HG03196 (cell line): Measurements from ENCODE around the gene PREB.
"Not testable (repeated sequence)": the region's sequence is repeated elsewhere in the genome, so short reads cannot be mapped to it uniquely, and the experiment has no call there.

Experiments
- ATAC-seq: cut with Tn5 transposase; IDR thresholded peaks from one replicate; pipeline ENCODE4 v1.9.1; 2021; ENCODE audit not compliant: unreplicated experiment

The PREB gene, protein sequence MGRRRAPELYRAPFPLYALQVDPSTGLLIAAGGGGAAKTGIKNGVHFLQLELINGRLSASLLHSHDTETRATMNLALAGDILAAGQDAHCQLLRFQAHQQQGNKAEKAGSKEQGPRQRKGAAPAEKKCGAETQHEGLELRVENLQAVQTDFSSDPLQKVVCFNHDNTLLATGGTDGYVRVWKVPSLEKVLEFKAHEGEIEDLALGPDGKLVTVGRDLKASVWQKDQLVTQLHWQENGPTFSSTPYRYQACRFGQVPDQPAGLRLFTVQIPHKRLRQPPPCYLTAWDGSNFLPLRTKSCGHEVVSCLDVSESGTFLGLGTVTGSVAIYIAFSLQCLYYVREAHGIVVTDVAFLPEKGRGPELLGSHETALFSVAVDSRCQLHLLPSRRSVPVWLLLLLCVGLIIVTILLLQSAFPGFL

DNA sequence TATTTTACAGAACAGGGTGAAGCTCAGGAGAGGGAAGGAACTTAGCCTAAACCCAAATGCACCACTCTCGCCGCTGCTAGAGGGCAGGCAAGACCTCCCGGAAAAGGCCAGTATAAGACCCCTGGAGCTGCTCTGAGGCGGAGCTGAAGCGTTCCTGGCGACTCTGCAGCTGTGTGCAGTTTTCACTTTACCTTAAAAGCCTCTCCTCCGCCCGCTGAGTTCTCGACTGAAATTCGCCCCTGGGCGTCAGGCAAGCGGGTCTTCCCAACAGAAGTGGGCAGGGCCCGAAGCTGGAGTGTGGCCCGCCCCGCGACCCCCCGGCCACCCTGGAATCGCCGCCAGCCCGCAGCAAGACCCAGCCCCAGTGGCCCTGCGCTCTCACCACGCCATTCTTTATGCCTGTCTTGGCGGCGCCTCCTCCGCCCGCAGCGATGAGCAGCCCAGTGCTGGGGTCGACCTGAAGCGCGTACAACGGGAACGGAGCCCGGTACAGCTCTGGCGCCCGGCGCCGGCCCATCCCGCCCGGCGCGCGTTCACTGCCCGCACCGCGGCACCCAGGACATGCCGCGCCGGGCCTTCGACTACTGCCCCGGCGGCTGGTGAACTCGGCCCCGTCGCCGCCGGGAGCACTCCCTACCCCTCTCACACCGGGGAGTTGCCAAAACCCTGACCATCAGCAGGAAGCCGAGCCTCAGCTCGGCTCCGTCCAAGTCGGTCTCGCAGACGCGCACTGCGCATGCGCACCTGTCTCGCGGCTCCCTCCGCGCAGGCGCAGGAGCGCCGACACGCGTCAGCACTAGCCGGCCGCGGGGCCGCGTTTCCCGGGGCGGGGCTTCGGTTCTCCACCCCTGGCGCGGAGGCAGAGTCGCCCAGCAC lies at the start of gene PREB:
TSS of gene PREB (minus strand) at position 732 of the 876 bp plus-strand sequence. CDS start at position 517, 215 bp downstream.
- peak; percentile 73 for ATAC-seq

DNA sequence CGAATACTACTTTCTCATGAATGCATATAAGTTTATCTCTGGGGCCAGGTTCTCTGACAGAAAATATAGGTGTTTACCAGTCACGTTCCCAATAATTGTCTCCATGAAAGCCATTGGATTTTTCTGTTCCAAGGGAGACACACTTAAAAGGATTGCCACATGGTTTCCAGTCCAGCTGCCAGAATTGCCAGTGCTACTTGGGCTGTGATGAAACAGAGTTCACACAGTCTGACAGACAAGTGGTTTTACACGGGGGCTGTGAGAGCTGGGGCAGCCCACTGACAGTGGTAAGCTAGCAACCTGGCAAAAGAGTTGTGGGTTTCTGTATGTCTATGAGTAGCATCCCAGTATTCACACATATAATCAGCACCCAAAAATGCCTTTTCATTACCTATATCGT lies 49.7 kb upstream of the PREB start:
- no peak for ATAC-seq

DNA sequence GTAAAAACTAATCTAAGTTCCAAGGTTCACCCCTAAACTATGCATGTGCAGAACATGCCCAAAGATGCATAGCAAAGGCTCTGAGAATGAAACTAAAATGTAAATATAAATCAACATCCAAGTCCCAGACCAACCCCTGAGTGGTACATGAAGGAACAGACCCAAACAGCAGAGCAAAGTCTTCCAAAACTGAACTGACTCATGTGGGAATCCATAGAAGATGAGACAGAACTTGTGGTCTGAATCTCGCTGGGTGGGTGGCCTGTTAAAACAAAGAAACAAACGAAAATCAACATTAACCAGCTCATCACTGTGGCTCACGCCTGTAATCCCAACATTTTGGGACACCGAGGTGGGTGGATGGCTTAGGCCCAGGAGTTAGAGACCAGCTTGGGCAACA lies 47.9 kb upstream of the PREB start:
- ATAC-seq = no peak

DNA sequence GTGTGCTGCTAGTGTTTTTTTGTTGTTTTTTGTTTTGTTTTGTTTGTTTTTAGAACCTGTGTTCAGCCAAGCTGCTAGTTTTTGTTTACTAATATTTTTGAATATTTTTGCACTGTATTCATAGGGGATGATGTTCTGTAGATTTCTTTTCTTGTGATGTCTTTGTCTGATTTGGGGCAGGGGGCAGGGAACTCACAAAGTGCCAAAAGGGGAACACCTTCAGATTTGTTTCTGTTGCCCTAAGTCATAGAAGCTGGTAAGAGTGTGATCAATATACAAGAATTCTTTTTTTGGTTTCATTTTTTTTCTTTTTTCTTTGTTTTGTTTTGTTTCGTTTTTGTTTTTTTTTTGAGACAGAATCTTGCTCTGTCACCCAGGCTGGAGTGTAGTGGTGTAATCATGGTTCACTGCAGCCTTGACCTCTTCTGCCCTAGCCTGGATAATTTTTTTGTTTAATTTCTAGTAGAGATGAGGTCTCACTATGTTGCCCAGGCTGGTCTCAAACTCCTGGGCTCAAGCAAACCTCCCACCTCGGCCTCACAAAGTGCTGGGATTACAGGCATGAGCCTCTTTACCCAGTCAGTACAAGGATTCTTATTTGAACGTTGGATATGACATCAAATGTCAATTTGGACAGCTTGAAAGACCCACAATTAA lies 45.0 kb upstream of the PREB start:
- no peak for ATAC-seq

DNA sequence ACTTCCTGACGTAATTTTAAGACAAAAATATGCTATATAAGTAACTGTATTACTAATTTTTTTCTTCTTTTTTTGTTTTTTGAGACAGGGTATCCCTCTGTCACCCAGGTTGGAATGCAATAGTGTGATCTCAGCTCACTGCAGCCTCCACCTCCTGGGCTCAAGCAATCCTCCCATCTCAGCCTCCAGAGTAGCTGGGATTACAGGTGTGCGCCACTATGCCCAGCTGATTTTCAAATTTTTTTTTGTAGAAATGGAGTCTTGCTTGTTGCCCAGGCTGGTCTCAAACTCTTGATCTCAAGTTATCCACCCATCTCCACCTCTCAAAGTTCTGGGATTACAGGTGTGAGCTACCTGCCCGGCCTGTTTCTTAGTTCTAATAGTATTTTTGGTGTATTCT lies 44.0 kb upstream of the PREB start:
- no peak for ATAC-seq

DNA sequence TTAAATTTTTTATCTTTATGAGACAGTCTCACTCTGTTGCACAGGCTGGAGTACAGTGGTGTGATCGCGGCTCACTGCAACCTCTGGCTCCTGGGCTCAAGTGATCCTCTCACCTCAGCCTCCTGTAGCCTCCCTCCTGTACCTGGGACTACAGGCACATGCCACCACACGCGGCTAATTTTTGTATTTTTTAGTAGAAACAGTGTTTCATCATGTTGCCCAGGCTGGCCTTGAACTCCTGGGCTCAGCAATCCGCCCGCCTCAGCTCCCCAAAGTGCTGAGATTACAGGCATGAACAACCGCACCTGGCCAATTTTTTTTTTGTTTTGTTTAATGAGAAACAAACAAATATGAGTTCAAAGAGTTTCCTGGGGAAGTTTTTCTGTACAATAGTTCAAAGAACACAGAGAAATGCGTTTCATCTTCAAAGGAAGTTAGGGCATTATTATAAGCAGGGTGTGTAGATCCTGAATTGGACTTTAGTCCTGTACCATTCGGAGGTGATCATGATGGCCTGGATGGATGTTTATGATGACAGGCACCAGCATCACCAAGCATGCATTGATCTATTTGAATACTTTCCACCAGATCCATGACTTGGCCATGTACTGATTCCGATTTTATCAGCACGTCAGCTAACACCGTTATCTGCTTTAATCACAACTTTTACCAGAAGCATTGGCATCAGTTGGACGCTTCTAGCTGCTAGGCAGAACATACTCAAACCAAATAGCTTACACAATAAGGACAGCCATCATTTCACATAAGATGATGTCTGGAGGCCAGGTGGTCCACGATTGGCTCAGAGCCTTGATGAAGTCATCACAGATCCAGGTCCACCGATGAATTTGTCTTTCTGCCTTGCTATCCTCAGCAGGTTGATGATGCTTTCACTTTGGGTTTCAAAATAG lies 43.3 kb upstream of the PREB start:
- ATAC-seq = no peak

DNA sequence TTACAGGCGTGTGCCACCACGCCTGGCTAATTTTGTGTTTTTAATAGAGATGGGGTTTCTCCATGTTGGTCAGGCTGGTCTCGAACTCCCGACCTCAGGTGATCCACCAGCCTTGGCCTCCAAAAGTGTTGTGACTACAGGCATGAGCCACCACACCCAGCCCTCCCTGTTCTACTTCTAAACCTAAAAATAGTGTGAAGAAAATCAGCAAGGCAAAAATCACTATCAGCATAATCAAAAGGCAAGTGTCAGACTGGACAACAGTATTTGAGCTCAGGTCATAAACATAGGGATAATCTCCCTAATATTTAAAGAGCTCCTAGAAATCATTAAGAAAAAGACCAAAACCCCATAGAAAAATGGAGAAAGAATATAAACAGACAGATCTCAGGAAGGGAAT lies 41.3 kb upstream of the PREB start:
- ATAC-seq = not testable (repeated sequence)

DNA sequence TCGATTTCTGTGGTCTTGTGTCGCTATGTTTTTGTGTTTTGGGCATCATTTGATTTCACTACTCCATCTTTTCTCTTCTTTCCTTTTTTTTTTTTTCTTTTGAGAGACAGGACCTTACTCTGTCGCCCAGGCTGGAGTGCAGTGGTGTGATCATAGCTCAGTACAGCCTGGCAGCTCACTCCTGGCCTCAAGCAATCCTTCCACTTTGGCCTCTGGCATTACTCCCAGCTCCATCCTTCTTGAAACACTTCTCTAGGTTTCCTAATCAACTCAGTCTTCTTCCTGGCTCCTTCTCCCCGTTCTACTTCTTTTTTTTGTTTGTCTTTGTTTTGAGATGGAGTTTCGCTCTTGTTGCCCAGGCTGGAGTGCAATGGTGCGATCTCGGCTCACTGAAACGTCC lies 40.9 kb upstream of the PREB start:
- no peak for ATAC-seq

DNA sequence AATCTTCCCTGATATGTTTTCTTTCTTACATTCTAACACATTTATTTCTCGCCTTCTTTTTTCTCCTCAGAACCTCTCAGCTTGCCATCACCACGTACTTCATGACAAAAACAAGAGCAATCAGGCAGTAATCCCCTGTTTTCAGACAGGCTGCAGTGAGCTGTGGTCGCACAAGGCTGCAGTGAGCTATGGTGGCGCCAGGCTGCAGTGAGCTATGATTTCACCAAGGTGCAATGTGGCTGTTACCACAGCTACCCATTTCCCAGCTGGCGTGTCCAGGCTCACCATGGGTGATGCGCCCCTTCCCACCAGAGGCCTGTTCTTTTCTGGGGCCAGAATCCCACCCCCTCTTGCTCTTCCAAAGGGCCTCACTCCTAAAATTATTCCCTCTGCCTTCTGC lies 40.2 kb upstream of the PREB start:
- ATAC-seq = no peak

DNA sequence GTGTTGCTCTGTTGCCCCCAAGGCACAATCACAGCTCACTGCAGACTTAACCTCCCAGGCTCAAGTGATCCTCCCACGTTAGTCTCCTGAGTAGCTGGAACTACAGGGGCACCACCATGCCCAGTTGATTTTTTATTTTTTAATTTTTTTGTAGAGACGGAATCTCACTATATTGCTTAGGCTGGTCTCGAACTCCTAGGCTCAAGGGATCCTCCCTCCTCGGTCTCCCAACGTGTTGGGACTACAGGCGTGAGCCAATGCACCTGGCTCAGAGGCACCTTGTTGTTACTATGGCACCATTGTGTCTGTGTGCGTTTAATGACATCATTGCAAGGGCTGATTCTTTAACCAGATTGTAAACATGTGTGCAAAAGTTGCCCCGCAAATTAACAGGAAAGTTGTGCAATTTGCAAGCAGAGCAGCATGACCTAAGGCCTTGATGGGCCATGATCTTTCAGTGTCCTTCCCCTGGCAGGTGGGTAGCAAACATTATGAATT lies 37.0 kb upstream of the PREB start:
- ATAC-seq = no peak

DNA sequence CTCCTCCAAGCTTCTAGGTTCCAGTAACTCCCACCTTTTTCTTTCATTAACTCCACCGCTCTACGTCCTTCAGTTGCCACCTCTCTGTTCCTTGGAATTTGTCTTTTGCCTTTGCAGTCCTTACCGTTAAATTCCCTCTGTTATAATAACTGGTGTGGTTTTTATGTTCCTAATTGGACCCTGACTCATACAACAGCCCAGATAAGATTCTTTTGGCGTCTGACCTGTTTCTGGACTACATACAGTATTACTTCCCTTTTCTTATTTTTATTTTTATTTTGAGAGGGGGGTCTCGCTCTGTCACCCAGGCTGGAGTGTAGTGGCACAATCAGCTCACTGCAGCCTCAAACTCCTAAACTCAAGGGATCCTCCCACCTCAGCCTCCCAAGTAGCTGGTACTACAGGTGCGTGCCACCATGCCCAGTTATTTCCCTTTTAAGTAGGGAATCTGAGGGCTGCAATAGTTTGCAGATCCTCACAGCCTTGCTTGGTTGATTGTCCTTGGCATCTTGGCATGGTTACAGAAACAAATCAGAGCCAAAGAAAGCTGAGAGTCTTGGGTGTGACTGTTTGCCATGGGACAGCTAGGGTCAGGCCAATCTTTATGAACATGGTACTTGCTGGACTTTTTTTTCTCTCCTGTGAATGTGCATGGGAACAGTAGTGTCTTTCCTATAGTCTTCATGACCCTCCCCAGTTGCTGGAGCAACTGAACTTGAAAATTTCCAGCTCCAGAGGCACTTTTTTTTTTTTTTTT lies 36.3 kb upstream of the PREB start:
- no peak for ATAC-seq

DNA sequence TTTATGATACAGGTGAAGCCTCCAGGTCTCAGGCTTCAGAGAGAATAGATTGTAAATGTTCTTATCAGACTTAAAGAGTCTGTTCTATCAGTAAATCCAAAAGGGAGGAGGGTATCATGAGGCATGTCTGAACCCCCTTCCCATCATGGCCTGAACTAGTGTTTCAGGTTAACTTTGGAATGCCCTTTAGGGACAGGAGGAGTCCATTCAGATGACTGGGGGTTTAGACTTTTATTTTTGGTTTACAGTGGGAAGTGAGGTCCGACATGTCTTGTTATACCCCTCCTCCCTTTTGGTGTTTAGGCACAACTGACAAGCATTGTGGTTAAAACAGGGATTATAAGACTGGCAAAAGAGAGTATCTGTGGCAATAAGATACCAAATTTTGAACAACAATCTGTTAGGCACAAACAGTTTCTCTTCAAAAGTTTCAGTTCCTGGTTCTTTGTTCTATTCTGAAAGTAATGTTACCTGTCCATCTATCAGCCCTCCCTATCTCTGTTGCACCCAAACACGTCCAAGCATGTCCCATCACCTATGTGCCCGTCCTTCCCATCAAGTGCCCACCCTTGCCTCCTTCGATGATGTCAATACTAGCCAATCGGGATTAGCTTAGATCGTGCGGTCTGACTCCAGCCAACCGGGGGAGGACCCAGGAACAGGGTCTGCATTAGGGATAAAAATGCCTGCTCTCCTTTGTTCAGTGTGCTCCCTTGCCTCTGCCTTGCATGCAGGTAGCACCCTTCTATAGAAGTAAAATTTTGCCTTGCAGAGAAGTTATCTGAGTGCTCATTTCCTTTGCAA lies 30.7 kb upstream of the PREB start:
- no peak for ATAC-seq

DNA sequence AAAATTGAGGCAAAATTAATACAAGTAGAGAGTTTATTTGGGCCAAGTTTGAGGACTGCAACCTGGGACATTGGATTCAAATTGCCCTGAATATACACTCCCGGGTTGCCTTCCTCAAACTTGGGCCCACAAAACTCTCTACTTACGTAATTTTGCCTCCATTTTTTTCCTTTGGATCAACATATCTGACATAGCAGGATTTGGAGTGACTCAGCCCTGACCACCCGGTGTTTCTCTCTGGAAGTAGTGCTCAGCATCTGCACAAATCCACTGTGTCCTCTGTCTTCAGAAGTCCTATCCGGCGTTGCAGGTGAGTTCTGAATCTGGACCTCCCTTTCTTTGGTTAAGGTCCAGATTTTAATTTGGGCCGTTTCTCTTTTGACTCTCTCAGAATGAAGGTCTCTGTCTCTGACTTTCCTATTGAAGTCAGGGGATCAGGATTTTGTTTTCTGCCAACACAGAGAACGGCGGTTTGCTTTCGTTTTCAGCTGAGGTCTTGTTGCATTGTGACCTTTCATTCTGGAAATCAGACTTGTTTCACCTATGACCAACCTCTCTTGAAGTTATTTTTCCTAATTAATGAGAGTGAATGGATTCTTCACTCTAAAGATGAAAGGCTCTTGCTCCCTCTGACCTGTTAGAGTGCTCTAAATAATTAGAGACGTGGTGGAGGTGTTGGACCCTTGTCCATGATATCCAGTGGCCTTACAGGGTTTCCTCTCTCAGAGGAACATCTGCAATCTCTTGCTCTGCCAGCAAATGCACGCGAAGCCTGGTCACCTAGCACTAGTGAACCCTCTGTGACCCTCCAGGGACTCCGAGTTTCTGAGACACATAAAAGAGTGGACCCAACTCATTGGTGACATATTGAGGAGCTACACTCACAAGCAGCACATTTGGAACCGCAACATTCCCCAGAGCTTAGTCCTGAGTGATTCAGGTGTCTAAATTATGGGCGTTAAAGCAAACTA lies 28.0 kb upstream of the PREB start:
- ATAC-seq = no peak

DNA sequence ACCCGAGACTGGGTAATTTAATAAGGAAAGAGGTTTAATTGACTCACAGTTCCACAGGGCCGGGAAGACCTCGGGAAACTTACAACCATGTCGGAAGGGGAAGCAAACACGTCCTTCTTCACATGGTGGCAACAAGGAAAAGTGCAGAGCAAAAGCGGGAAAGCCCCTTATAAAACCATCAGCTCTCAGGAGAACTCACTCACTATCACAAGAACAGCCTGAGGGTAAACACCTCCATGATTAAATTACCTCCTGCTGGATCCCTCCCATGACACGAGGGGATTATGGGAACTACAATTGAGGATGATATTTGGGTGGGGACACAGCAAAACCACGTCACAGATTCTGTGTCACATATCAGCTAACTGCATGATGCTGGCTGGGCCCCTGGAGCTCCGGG lies 25.8 kb upstream of the PREB start:
- ATAC-seq = no peak

DNA sequence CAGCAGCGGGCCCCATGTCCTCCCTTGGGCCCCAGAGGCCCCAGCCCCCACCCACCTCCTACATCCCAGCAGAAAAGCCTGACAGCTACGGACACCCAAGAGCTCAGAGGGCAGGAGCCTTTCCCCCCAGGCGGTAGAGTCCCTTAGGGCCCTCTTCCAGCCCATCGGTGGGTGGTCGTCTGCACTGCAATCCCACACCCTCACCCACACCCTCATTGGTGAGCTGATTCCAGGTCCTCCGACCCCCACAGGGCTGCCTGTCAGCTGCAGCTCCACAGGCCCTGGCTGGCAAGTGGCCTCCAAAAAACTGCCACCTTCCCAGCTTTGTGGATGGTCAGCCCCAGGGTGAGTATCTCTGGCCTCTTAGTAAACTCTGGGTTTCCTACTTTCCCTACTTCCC lies 24.8 kb upstream of the PREB start:
- ATAC-seq = no peak

DNA sequence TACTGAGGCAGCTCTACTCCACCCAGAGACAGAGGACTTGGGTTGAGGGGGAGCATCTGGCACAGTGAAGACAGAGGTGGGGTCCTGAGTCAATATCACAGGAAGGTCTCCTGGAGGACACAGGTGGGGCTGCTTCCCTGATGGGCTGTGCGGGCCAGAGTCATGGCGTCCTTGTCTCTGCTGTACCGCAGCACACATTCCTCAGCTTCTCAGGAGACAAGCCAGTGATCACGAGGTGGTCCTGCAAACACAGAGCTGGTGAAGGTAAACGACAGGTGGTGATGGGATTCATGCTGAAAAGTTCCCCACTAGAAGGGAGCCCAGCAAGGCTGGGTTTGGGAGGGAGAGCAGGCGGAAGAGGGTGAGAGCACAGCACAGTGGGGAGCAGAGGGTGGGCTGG lies 24.0 kb upstream of the PREB start:
- ATAC-seq = no peak

DNA sequence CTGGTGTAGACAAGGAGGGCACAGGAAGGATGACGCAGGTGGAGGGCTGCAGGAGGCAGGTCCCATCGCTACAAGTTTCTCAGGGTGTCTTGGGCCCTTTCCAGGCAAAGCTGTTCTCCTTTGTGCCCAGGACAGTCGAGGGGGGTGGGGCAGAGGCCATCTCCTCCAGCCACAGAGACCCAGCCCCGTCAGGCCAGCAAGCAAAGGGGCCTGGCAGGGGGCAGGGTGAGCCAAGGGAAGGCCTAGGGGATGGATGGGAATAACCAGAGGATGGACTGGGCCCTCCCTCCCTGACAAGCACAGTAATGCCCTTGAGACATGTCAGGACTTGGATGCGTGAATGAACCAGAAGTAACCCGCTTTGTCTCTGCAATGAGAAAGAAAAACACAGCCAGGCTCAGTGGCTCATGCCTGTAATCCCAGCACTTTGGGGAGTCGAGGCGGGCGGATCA lies 20.7 kb upstream of the PREB start:
- ATAC-seq = no peak

DNA sequence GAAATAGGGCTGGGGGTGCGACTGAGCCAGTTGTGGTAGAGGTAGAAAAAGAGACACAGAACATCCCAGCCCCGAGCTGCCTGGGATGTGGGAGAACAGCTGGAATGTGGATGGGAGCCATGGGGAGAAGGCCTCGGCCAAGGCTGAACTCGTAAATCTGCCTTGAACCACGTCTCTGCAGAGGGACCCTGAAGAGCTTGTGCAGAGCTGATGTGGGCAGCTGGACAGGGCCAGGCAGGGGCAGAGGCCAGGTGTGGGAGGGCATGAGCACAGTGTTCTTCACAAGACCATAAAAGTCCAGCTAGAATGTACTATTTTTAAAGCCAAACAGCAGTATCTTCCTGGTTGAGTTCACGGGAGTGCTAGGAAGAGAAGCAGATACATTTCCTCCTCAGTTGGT lies 20.1 kb upstream of the PREB start:
- ATAC-seq = no peak
